Embryonic facial prominence (tissue), 1 donor: ENCODE results near the gene NFE2L2.
A peak's percentile ranks its signal among the peaks of the same experiment; 100 is the strongest.
"Not testable (repeated sequence)": the region's sequence is repeated elsewhere in the genome, so short reads cannot be mapped to it uniquely, and the experiment has no call there.

ENCODE experiments used
- DNase-seq: peaks from one replicate; pipeline ENCODE4 v3.0.0-alpha.2; 2016; ENCODE audit errors: extremely low spot score

The NFE2L2 gene

GRCh38 chr2:177264693-177265587 lies at the start of gene NFE2L2:
NFE2L2 (minus strand) TSS chr2:177264727; CDS start chr2:177264576, 151 bp downstream.
- peak; percentile 86 for DNase-seq

DNA sequence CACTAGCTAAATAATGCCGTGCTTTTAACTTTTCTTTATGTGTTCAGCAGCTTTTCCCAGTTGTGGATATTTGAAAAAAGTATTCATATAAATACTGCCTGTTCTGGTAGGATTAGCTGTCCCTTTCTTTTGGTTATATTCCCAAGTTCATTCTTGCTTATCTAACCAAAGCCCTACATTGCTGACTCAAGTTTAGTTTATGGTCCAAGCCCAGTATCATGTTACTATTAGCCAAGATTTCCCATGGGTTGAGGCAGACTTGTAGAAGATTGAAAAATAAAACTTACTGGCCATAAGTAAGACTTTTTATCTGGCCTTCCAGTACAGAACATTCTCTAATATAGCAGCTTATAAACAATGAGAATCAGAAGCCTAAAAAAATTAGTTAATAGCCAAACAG lies 49.7 kb upstream of the NFE2L2 start:
- no peak for DNase-seq

GRCh38 chr2:177313162-177313781 lies 48.7 kb upstream of the NFE2L2 start:
- no peak for DNase-seq

- no peak for DNase-seq
Measured at GRCh38 chr2:177312562-177312961, 48.0 kb upstream of the NFE2L2 start.

GRCh38 chr2:177309672-177310309 lies 45.3 kb upstream of the NFE2L2 start:
- not testable (repeated sequence) for DNase-seq

- DNase-seq, result no peak
Measured at GRCh38 chr2:177306550-177306949, 42.0 kb upstream of the NFE2L2 start.

- no peak for DNase-seq
Measured at GRCh38 chr2:177303939-177304338, 39.4 kb upstream of the NFE2L2 start.

DNA sequence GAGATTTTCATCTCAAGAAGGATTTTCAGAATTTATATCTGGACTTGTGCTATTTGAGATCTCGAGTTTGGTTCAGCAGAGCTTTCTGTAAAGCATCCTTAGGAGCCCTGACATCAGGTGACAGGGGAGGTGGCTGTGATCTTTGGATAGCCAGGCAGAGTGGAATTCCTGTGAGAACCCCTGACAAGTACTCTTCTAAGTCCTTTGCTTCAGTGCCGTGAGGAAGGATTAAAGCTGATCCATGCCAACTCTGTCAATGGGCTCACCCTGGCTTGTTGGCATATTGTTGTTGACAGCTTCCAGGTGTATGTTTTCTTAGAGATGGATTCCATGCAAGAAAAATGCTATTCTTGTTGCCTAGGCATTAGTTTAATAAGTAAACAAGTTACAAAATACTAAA lies 38.0 kb upstream of the NFE2L2 start:
- no peak for DNase-seq

GRCh38 chr2:177298191-177298590 lies 33.7 kb upstream of the NFE2L2 start:
- DNase-seq, result no peak

DNA sequence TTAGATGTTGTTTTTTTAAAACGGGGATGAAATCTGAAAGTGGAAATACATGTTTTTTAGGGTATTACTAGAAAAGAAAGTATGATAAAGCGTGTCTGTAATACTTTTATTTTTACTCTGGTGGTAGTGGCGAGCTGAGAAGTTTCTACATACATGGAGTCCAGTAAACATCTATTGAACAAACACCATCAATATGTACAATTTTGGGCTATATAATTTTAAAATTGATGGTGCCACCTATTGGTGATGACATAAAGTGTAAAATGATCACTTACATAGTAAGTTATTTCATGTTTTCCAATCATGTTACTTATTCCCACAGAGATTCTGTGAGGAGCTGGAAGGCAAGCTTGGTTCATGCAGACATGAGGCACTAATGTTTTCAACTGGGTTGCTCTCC lies 31.5 kb upstream of the NFE2L2 start:
- DNase-seq, result no peak

DNA sequence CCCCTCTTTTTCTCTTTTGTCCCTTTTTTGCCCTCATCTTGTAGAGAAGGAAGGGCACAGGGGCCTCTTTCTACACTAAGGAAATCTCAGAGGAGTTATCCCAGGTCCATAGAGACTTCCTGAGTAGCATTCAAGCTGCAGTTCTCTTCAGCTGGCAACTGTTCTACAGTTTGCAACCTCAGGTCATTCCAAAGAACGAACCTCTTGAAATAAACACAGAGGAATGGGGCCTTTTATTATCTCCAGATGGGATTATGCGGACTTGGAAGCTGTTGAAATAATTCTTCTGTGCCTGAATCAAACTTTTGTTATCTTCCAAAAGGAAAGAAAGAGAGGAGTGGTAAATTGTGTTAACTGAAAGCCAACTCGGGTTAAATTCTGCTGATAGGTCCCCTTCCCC lies 31.0 kb upstream of the NFE2L2 start:
- DNase-seq, result no peak

- DNase-seq, result no peak
Measured at GRCh38 chr2:177291701-177292100, 27.2 kb upstream of the NFE2L2 start.

DNA sequence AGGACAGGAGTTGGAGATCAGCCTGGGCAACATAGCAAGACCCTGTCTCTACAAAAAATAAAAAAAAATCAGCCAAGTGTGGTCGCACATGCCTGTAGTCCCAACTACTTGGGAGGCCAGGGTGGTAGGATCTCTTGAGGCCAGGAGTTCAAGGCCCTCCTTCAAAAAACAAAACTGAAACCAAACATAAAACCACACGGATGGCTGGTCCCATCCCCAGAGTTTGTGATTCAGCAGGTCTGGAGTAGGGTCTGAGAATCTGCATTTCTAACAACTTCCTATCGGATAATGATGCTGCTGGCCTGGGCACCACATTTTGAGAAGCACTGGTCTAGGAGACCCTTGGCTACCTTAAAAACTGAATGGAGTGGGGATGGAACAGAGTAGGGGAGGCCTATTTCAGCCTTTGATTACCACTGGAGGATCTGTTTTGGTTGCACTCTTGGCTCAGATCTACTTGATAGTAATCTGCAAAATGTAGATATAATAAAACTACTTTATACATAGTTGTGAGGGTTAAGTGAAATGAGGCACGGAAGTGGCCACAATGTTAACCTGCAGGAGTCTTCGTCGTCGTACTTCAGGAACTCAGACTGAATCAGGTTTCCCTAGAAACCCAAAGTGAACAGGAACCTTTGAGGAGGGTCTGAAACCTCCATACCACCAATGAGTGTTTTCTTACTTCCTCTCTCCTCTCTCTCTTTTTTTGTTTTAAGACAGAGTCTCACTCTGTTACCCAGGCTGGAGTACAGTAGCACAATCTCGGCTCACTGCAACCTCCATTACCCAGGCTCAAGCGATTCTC lies 25.5 kb upstream of the NFE2L2 start:
- no peak for DNase-seq

DNA sequence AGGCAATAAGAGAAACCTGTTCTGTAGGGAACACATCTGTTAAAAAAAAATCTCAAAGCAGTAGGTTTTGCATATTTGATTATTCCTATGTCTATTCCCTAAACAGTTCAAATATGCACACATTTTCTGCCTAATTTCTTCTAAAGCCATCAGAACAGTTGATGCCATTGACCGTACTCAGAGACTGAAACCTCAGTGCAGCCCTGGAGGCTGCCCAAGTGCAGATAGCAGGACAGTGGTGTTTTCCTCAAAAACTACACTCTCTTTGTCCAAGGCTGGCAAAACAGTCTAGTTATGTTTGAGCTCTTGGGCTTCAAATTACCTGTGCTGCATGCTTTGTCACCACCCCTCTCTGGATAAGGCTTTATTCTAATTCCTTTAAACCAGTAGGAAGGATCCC lies 23.3 kb upstream of the NFE2L2 start:
- no peak for DNase-seq

DNA sequence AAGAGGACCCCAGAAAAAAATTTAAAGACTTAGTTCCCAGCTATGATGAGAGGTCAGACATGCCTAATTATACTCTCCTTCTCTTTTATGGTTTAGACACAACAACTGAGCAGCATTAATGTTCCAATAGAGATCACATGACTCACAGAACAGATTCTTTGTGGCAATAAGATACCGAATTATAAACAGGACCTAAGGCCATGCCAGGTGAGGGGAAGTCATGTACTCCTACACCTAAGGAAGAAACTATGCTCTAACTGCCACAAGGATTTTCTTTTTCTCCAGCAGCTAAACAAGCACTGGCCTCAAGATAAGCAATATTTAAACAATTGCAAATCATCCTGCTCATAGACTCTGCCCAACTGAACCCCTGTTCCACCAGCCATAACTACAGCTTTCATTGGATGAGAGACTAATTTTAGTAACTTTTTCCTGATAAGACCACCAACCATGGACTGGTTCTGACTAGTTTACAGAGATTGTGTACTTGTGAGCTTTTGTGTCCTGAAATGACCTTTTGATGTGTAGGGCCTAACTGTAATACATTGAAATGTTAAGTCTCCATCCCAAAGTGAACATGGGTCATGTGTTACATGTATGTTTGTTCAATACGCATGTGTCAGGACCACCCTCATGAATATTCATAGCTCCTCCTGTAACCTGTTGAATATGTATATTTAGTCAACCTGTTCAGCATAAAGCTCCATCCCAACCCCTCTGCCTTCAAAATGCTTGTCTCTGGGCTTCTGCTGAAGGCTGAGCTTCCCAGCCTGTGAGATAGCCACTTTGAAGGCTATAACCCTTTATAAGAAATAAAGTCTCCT lies 21.6 kb upstream of the NFE2L2 start:
- no peak for DNase-seq

DNA sequence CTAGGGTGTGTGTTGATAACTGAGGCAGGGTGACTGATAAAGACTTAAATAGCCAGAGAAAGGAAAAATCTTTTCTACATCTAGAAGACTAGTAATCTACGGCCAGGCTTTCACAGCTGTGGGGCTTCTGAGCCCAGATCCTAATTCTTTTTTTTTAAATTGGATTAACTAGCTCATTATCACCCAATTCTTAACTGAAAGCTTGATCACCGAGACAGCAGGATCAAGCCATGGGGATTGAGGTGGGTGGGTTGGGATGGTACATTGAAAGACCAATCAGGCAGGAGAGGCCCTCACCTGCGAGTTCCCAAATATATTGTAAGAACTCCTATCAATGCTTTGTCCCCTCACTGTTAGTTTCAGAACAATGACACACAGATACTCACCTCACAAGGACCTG lies 20.0 kb upstream of the NFE2L2 start:
- DNase-seq, result no peak

DNA sequence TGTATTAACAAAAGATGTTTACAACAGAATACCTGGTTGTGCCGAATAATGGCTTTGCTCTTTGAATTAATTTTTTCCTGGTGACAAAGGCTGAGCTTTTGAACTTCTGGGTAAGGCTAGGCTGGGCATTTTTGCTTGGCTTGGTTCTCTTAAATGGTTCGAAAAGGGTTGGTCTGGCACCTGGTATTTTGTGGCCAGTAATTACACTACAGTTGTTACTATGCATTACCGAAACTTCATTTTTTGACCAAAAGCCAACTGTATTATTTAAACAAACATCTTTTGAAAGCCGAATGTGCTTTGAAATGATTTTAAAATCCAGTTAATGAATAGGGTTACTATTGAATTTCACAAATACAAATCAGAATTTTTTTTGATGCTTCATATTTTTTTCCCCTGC lies 19.4 kb upstream of the NFE2L2 start:
- DNase-seq, result no peak

DNA sequence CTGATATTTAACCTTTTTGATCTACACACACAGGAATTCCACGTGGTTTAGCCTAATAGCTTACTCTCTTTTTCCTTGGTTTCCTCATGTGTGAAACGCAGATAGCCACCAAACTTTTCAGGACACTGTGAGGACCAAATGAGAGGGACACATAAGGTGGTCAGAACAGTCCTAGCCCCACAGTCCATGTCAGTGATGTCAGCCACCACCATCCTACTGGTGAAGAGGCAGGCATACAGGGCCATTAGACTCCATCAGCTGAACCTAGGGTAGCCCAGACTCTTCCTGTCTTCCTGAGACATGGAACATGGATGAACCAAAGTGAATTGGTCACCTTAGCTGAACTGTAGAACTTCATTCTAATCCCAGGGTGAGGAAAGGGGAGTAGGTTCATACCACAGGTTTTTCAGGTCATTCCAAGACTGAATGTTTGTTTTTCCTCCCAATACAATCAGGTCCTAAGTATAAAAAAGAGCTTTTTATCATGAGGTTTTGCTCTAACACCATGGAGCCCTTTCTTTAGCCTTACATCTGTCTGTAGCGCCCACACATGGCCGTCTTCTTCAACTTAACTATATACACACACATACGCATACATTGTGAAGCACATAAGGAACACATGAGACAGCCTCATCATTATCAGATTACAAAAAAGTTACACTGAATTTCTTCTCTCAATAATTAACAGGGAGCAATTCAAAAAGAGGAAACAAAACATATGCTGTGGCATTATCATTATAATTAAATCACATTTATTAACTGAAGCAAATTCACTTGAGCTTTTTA lies 18.5 kb upstream of the NFE2L2 start:
- DNase-seq, result no peak

- no peak for DNase-seq
Measured at GRCh38 chr2:177282181-177282641, 17.7 kb upstream of the NFE2L2 start.
